Measurements from ENCODE around the gene LCN15.

DNA sequence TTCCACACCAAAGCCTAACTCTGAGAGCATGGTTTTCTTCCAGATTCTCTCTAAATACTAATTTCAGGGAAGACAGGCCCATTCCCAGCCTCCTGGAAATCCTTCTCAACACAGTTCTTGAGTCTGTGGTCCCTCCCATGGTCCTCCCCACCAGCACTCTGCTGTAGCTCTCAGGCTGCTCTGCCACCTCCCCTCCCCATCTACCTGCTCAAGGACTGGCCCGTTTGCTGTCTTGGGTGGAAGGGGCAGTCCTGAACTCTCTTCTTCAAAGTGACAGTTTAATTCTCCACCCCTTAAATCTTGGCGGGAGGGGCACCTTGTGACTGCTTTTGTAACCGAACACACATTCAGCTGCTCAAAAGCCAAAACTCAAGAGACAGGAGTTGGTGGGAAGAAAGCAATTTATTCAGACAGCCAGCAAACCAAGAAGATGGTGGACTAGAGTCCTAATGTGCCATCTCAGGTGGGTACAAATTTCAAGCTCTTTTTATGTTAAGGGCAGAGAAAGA, 7.6 kb upstream of the LCN15 start:
- TF ChIP-seq, protein P1, sequence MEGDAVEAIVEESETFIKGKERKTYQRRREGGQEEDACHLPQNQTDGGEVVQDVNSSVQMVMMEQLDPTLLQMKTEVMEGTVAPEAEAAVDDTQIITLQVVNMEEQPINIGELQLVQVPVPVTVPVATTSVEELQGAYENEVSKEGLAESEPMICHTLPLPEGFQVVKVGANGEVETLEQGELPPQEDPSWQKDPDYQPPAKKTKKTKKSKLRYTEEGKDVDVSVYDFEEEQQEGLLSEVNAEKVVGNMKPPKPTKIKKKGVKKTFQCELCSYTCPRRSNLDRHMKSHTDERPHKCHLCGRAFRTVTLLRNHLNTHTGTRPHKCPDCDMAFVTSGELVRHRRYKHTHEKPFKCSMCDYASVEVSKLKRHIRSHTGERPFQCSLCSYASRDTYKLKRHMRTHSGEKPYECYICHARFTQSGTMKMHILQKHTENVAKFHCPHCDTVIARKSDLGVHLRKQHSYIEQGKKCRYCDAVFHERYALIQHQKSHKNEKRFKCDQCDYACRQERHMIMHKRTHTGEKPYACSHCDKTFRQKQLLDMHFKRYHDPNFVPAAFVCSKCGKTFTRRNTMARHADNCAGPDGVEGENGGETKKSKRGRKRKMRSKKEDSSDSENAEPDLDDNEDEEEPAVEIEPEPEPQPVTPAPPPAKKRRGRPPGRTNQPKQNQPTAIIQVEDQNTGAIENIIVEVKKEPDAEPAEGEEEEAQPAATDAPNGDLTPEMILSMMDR (IDR thresholded peaks at IDR 0.05 in 8 of 11, conservative IDR thresholded peaks at IDR 0.05 in 3 of 11), result no peak
- TF ChIP-seq POLR2AphosphoS5 (IDR thresholded peaks at IDR 0.05) (no peak), POLR2A (IDR thresholded peaks at IDR 0.05) (no peak)
